GM21717 (cell line): ENCODE data around the gene RBMS2.
"Not testable (repeated sequence)": the region's sequence is repeated elsewhere in the genome, so short reads cannot be mapped to it uniquely, and the experiment has no call there.

Experiments used
- ATAC-seq: cut with Tn5 transposase; IDR thresholded peaks from one replicate; pipeline ENCODE4 v1.9.1; 2021; ENCODE audit warnings: mild to moderate bottlenecking, moderate library complexity; ENCODE audit not compliant: unreplicated experiment

RBMS2 gene

DNA sequence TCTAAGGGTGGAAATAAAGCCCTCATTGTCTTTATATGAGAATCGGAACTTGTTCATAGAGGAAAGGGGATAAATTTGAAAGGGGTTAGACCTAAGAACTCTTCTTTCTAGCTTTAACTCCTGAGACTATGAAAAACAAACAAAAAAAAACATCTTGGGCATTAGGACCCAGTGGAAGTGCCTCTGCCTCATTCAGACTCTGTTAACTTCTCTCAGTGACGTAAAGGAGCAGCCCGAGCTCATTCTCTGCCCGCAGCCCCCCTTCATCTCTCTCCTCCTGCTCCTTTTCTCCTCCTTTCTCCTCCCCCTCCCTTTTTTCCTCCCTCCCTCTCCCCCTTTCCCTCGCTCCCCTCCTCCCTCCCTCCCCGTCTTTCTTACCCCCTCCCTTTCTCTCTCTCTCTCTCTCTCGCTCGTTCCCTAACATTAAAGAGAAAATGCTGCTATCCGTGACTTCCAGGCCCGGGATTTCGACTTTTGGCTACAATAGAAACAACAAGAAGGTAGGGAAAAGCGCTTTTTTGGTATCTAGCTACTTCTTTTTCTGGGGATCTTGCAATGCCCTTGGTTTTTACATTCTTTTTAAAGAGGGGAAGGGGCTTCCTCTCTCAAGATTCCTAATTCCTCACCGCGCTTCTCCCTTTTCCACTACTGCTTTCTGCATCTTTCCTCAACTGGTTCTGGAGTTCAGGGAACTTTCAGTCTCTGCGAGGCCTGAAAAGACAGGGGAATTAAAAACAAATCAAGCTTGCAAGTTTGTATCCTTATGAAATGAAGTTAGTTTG lies at the start of gene RBMS2:
Gene RBMS2 (plus strand): TSS at position 231 of the 782 bp plus-strand sequence. CDS start 204 bp downstream, at position 435.
- ATAC-seq = no peak

- no peak for ATAC-seq
Observed at GRCh38 chr12:56474389-56474788, 47.2 kb upstream of the RBMS2 start.

GRCh38 chr12:56476143-56476542 lies 45.5 kb upstream of the RBMS2 start:
- ATAC-seq = no peak

GRCh38 chr12:56476972-56477432 lies 44.6 kb upstream of the RBMS2 start:
- ATAC-seq = no peak

- ATAC-seq = no peak
Observed at GRCh38 chr12:56477521-56478225, 43.9 kb upstream of the RBMS2 start.

- no peak for ATAC-seq
Observed at GRCh38 chr12:56479625-56480024, 42.0 kb upstream of the RBMS2 start.

GRCh38 chr12:56484566-56484965 lies 37.1 kb upstream of the RBMS2 start:
- no peak for ATAC-seq

- ATAC-seq = no peak
Observed at GRCh38 chr12:56486694-56487093, 34.9 kb upstream of the RBMS2 start.

- no peak for ATAC-seq
Observed at GRCh38 chr12:56487448-56488040, 34.1 kb upstream of the RBMS2 start.

DNA sequence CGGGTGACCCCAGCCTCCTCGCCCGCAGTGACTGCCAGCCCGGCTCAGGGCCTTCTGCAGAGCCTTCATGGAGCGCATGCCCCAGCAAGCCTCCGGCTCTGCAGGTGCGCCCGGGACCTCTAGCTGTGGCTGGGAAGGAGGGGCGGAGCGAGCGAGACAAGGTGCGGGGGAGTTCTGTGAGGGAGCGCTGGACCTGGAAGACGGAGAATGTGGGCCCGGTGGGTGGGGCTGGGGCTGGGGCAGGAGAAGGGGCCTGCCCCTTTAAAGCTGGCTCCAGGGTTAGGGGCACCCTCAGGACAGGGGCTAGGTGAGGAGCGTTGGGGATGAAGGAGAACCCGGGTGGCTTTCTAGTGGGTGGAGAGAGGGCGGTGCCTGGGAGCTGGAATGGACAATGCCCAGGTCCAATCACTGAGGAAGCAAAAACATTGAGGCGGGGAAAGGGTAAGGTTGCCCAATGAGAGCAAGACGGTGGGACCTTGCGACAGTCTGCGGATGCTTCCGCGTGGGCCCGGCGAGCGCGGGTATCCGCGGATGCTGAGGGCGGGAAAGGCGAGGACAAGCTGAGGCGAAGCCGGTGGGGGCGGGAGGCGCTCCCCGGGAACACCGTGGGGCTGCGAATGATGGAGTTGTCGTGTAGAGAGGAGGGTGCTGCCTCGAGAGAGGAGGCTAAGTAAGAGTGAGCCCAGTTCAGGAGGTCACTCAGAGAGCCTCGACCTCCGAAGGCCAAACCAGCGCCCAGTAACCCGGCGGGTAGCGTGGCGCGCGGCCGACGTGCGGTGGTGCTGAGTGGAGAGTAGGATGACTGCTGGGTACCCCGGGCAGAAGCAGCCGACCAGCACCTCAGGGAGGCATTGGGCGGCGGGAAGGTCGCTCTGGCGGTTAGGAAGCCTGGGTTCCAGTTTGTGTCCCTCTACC lies 33.3 kb upstream of the RBMS2 start, which contains the start of gene GLS2:
Gene GLS2 (minus strand): TSS at position 121 of the 915 bp plus-strand sequence. CDS start 43 bp downstream, at position 78.
- peak; percentile 90 for ATAC-seq

GRCh38 chr12:56490360-56490759 lies 31.3 kb upstream of the RBMS2 start:
- no peak for ATAC-seq

DNA sequence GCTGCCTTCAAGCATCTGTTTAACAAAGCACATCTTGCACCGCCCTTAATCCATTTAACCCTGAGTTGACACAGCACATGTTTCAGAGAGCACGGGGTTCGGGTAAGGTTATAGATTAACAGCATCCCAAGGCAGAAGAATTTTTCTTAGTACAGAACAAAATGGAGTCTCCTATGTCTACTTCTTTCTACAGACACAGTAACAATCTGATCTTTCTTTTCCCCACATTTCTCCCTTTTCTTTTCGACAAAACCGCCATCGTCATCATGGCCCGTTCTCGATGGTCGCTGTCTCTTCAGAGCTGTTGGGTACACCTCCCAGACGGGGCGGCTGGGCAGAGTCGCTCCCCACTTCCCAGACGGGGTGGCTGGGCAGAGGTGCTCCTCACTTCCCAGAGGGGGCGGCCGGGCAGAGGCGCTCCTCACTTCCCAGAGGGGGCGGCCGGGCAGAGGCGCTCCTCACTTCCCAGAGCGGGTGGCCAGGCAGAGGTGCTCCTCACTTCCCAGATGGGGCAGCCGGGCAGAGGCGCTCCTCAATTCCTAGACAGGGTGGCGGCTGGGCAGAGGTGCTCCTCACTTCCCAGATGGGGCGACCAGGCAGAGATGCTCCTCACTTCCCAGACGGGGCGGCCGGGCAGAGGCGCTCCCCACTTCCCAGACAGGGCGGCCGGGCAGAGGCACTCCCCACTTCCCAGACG lies 28.1 kb upstream of the RBMS2 start:
- not testable (repeated sequence) for ATAC-seq

DNA sequence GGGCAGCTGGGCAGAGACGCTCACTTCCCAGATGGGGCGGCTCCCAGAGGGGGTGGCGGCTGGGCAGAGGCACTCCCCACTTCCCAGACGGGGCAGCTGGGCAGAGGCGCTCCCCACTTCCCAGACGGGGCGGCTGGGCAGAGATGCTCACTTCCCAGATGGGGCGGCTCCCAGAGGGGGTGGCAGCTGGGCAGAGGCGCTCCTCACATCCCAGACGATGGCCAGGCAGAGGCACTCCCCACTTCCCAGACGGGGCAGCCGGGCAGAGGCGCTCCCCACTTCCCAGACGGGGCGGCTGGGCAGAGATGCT lies 27.6 kb upstream of the RBMS2 start:
- ATAC-seq = not testable (repeated sequence)

- not testable (repeated sequence) for ATAC-seq
Observed at GRCh38 chr12:56494481-56494880, 27.1 kb upstream of the RBMS2 start.

GRCh38 chr12:56496704-56497103 lies 24.9 kb upstream of the RBMS2 start:
- not testable (repeated sequence) for ATAC-seq

DNA sequence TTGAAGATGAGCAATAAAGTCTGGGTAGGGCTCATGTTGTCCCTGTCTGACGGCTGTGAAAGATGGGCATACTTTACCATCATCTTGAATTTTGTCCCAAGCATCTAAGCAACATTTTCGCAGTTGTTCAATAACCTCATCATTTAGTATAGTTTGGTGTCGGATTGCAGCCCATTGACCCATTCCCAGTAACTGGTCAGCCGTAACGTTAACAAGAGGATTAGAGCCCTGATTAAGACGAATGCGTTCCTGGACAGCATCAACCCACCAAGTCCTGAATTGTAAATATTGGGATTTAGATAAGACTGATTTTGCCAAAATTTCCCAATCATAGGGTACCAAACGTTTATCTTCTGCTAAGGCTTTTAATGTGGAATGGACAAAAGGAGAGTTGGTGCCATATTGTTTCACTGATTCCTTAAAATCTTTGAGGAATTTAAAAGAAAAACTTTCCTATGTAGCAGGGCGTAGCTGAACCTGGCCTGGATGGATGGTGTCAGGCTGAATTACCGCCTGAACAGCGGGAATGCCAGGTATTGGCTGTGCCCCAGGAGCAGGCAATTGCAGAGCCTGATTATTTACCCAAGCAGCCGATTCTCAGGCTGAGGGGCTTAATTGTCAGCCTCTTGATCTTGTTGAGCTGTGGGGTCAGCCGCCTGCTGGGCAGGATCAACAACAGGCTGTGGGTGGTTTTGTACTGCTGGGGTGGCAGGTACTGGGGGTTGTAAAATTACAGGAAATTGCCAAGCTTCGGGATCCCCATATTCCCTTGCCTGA lies 23.3 kb upstream of the RBMS2 start:
- not testable (repeated sequence) for ATAC-seq

- ATAC-seq = not testable (repeated sequence)
Observed at GRCh38 chr12:56499452-56499851, 22.2 kb upstream of the RBMS2 start.

DNA sequence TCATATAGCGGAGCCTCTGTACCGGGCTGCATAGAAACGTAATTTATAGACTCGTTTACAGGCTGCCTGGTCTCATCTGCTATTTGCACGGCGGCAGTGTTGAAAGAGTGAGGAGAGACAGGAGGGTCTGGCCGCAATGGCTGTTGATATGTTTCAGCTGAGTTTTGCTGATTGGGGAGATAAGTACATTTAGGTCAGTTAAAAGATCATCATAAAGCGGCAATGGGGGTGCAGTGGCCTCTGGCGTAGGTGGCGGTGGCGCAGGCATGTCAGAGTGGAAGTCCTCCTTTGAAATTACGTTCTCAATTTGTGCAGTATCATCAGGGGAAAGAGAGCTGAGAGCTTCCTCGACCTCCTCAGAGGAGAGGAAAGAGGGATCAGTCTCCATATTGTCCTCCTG lies 21.7 kb upstream of the RBMS2 start:
- ATAC-seq = not testable (repeated sequence)

GRCh38 chr12:56510786-56511185 lies 10.8 kb upstream of the RBMS2 start:
- no peak for ATAC-seq
